Vagina (tissue), 2 donors: ENCODE measurements around the gene CAMK2A. TPM values are rescaled to one million over a fixed set of nuclear protein-coding genes. Genes with fewer than 3 reads are reported as not detected.
A peak's percentile ranks its signal among the peaks of the same experiment; 100 is the strongest.

Experiments
- DNase-seq, 2 donors: peaks; one replicate each; pipeline ENCODE4 v3.0.0-alpha.2; 2017; ENCODE audit errors: extremely low spot score in 2 of 2
- H3K27ac ChIP-seq: fragments of 200-600 bp; sonication (generic); one replicate; pipeline ENCODE4 v1.5.1; 2019
- H3K27me3 ChIP-seq: fragments of 200-600 bp; sonication (generic); one replicate; pipeline ENCODE4 v1.5.1; 2019
- H3K36me3 ChIP-seq, 2 donors: fragments of 200-600 bp; sonication (generic); one replicate each; pipeline ENCODE4 v1.5.1; 2017 to 2019
- H3K4me1 ChIP-seq: fragments of 200-600 bp; sonication (generic); one replicate; pipeline ENCODE4 v1.5.1; 2019
- H3K4me3 ChIP-seq, 2 donors: fragments of 200-600 bp; sonication (generic); 1 replicate in 1 of 2; 2 replicates in 1 of 2; pipeline ENCODE4 v1.5.1; 2016 to 2019
- H3K9me3 ChIP-seq: fragments of 200-600 bp; sonication (generic); one replicate; pipeline ENCODE4 v1.5.1; 2019
- CTCF ChIP-seq, 3 experiments: fragments of 450-650 bp in 2 of 3; fragments of 200-600 bp in 1 of 3; sonication (generic) in 1 of 3; IDR thresholded peaks; one replicate each; pipeline ENCODE4 v1.5.1; 2017 to 2019; ENCODE audit warnings: antibody characterized with exemption in 3 of 3, mild to moderate bottlenecking in 2 of 3, moderate library complexity in 2 of 3
- POLR2A ChIP-seq, 2 donors: fragments of 450-650 bp; IDR thresholded peaks; one replicate each; pipeline ENCODE4 v1.6.1; 2017; ENCODE audit warnings: antibody characterized with exemption in 2 of 2, mild to moderate bottlenecking in 2 of 2, moderate library complexity in 2 of 2
- POLR2AphosphoS5 ChIP-seq, 2 donors: sonication (generic); formaldehyde crosslinking; IDR thresholded peaks; one replicate each; pipeline ENCODE4 v1.9.0; 2017; ENCODE audit warnings: antibody characterized with exemption in 2 of 2, mild to moderate bottlenecking in 2 of 2, low read depth in 1 of 2; ENCODE audit not compliant: insufficient read depth in 1 of 2
- intact Hi-C: fragments of 100-400 bp; cut with DNase I; formaldehyde crosslinking; loops from one replicate; pipeline ENCODE4 v1.15.1; 2023
- total RNA-seq: library from RNA; depleted of rRNA; stranded (reverse); fragments of >200 nt; gene quantifications from one replicate; pipeline ENCODE4 v1.2.3, GENCODE V29; 2016

Gene CAMK2A
- total RNA-seq, 1 donor from 2014 or later, result 0.49 TPM

- Histone ChIP-seq H3K9me3 (no peaks in the 10 kb centered on the region), H3K27ac (peak overlapping the region; percentile 61), H3K4me3 (no peak overlapping the region), H3K4me1 (peaks cover 21% of the 10 kb centered on the region), H3K27me3 (no peaks in the 10 kb centered on the region), H3K36me3 (no peaks in the 10 kb centered on the region)
- DNase-seq, result no peak
- TF ChIP-seq POLR2AphosphoS5 (IDR thresholded peaks at IDR 0.05; ENCODE audit: insufficient read depth in 1 of 2, low read depth in 1 of 2) (no peak), CTCF (IDR thresholded peaks at IDR 0.05) (no peak), POLR2A (IDR thresholded peaks at IDR 0.05) (no peak)
- intact Hi-C loops, result no loop called here
These were observed 45.4 kb downstream of the CAMK2A start for GRCh38 chr5:150244209-150244608.

- intact Hi-C loops, result no loop called here
- no peak overlapping the region for H3K4me3 ChIP-seq
- H3K27me3 ChIP-seq, result no peaks in the 10 kb centered on the region
- no peaks in the 10 kb centered on the region for H3K9me3 ChIP-seq
- no peak overlapping the region for H3K27ac ChIP-seq
- TF ChIP-seq POLR2A (IDR thresholded peaks at IDR 0.05), result no peak
- no peak for TF ChIP-seq CTCF (IDR thresholded peaks at IDR 0.05)
- TF ChIP-seq POLR2AphosphoS5 (IDR thresholded peaks at IDR 0.05; ENCODE audit: insufficient read depth in 1 of 2, low read depth in 1 of 2), result no peak
- peaks cover 21% of the 10 kb centered on the region for H3K4me1 ChIP-seq
- H3K36me3 ChIP-seq, result no peaks in the 10 kb centered on the region
- no peak for DNase-seq
These were observed 46.0 kb downstream of the CAMK2A start for GRCh38 chr5:150243590-150243989.

GRCh38 chr5:150242251-150242894, 47.2 kb downstream of the CAMK2A start:
- DNase-seq, result no peak
- intact Hi-C loops, result no loop called here
- Histone ChIP-seq H3K4me1 (peaks cover 21% of the 10 kb centered on the region), H3K4me3 (no peak overlapping the region), H3K27me3 (no peaks in the 10 kb centered on the region), H3K9me3 (no peaks in the 10 kb centered on the region), H3K36me3 (no peaks in the 10 kb centered on the region), H3K27ac (no peak overlapping the region)
- TF ChIP-seq CTCF (IDR thresholded peaks at IDR 0.05) (no peak), POLR2A (IDR thresholded peaks at IDR 0.05) (no peak), POLR2AphosphoS5 (IDR thresholded peaks at IDR 0.05; ENCODE audit: insufficient read depth in 1 of 2, low read depth in 1 of 2) (no peak)

- H3K27me3 ChIP-seq, result no peaks in the 10 kb centered on the region
- H3K4me1 ChIP-seq, result peaks cover 21% of the 10 kb centered on the region
- intact Hi-C loops, result no loop called here
- H3K27ac ChIP-seq, result no peak overlapping the region
- no peak for DNase-seq
- TF ChIP-seq POLR2A (IDR thresholded peaks at IDR 0.05) (no peak), CTCF (IDR thresholded peaks at IDR 0.05) (no peak), POLR2AphosphoS5 (IDR thresholded peaks at IDR 0.05; ENCODE audit: insufficient read depth in 1 of 2, low read depth in 1 of 2) (no peak)
- H3K9me3 ChIP-seq, result no peaks in the 10 kb centered on the region
- no peak overlapping the region for H3K4me3 ChIP-seq
- no peaks in the 10 kb centered on the region for H3K36me3 ChIP-seq
These were observed 48.0 kb downstream of the CAMK2A start for GRCh38 chr5:150241298-150242160.

- no peak for DNase-seq
- Histone ChIP-seq H3K27me3 (no peaks in the 10 kb centered on the region), H3K36me3 (no peaks in the 10 kb centered on the region), H3K4me1 (peaks cover 8% of the 10 kb centered on the region), H3K27ac (no peak overlapping the region), H3K9me3 (no peaks in the 10 kb centered on the region), H3K4me3 (no peak overlapping the region)
- TF ChIP-seq CTCF (IDR thresholded peaks at IDR 0.05), result no peak
- TF ChIP-seq POLR2A (IDR thresholded peaks at IDR 0.05), result no peak
- no peak for TF ChIP-seq POLR2AphosphoS5 (IDR thresholded peaks at IDR 0.05; ENCODE audit: insufficient read depth in 1 of 2, low read depth in 1 of 2)
- intact Hi-C loops, result no loop called here
These were observed 49.8 kb downstream of the CAMK2A start for GRCh38 chr5:150239794-150240122.
